H1 (cell line): ENCODE measurements around the gene UTP25.

Experiments
- CTCF ChIP-seq, 3 experiments: IDR thresholded peaks; 1 replicate in 2 of 3; 2 replicates in 1 of 3; pipeline versions ENCODE4 v1.5.1 to v1.6.1; 2011; ENCODE audit warnings: low read length in 3 of 3, mild to moderate bottlenecking in 3 of 3, inconsistent platforms in 2 of 3, low read depth in 1 of 3, moderate library complexity in 1 of 3; ENCODE audit not compliant: insufficient read depth in 1 of 3; ENCODE audit errors: control extremely low read depth in 1 of 3
- EP300 ChIP-seq, 2 experiments: IDR thresholded peaks; 1 replicate in 1 of 2; 2 replicates in 1 of 2; pipeline ENCODE4 v1.6.1; 2011 to 2012; ENCODE audit warnings: low read depth in 2 of 2, low read length in 2 of 2, mild to moderate bottlenecking in 2 of 2, borderline replicate concordance in 1 of 2, inconsistent platforms in 1 of 2, moderate library complexity in 1 of 2
- MAFK ChIP-seq: IDR thresholded peaks from 2 replicates; pipeline ENCODE4 v1.6.1; 2012; ENCODE audit warnings: low read depth, mild to moderate bottlenecking, improper control_type of control experiment, low read length
- RNF2 ChIP-seq: fragments of 200-900, 300-1000 bp; sonication (generic); IDR thresholded peaks from 2 replicates; pipeline ENCODE4 v1.7.1; 2016; ENCODE audit warnings: borderline replicate concordance, low read depth, mild to moderate bottlenecking, antibody characterized with exemption, low read length; ENCODE audit not compliant: poor library complexity, severe bottlenecking; ENCODE audit errors: missing control alignments
- TEAD4 ChIP-seq: IDR thresholded peaks from 2 replicates; pipeline ENCODE4 v1.6.1; 2012; ENCODE audit warnings: low read depth, low read length, inconsistent platforms, mixed read lengths

- no peak for TF ChIP-seq CTCF (IDR thresholded peaks at IDR 0.05; ENCODE audit: control extremely low read depth in 1 of 3, insufficient read depth in 1 of 3, low read depth in 1 of 3, low read length in 3 of 3)
- no peak for TF ChIP-seq MAFK
- no peak for TF ChIP-seq RNF2
- TF ChIP-seq TEAD4 = no peak
- no peak for TF ChIP-seq EP300 (IDR thresholded peaks at IDR 0.05; ENCODE audit: borderline replicate concordance in 1 of 2, low read depth in 2 of 2, low read length in 2 of 2)
Measured at GRCh38 chr1:209835782-209836298, 8.1 kb downstream of the UTP25 start.
